ENCODE data around the gene EHBP1.

Gene EHBP1

GRCh38 chr2:62691186-62691585, 14.3 kb upstream of the EHBP1 start:
- TF ChIP-seq, protein P1, sequence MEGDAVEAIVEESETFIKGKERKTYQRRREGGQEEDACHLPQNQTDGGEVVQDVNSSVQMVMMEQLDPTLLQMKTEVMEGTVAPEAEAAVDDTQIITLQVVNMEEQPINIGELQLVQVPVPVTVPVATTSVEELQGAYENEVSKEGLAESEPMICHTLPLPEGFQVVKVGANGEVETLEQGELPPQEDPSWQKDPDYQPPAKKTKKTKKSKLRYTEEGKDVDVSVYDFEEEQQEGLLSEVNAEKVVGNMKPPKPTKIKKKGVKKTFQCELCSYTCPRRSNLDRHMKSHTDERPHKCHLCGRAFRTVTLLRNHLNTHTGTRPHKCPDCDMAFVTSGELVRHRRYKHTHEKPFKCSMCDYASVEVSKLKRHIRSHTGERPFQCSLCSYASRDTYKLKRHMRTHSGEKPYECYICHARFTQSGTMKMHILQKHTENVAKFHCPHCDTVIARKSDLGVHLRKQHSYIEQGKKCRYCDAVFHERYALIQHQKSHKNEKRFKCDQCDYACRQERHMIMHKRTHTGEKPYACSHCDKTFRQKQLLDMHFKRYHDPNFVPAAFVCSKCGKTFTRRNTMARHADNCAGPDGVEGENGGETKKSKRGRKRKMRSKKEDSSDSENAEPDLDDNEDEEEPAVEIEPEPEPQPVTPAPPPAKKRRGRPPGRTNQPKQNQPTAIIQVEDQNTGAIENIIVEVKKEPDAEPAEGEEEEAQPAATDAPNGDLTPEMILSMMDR (IDR thresholded peaks at IDR 0.05; ENCODE audit: insufficient read depth, low read length, missing control alignments) = no peak
- H3K4me3 ChIP-seq (ENCODE audit: low read depth, low read length) = no peak overlapping the region
- DNase-seq (ENCODE audit: low read depth, low spot score) = no peak
- CTCF ChIA-PET = interaction anchor here (1.5 kb wide), 1 partner anchor 11 kb away, joined by 4 read pairs; no protein-coding TSS in a partner anchor
- POLR2A ChIA-PET = interaction anchor here (0.5 kb wide), 1 partner anchor 234 kb away, joined by 3 read pairs; no protein-coding TSS in a partner anchor

GRCh38 chr2:62692225-62692624, 13.3 kb upstream of the EHBP1 start:
- no peak for DNase-seq (ENCODE audit: low read depth, low spot score)
- TF ChIP-seq, protein P1 (IDR thresholded peaks at IDR 0.05; ENCODE audit: insufficient read depth, low read length, missing control alignments) = no peak
- POLR2A ChIA-PET = no interaction called here
- no peak overlapping the region for H3K4me3 ChIP-seq (ENCODE audit: low read depth, low read length)
- CTCF ChIA-PET = interaction anchor here (1.5 kb wide), 1 partner anchor 10 kb away, joined by 4 read pairs; no protein-coding TSS in a partner anchor

GRCh38 chr2:62698653-62699052, 6.9 kb upstream of the EHBP1 start:
- ChIA-PET CTCF (interaction anchor here (0.6 to 1.6 kb wide), 2 partner anchors 23 to 104 kb away, joined by 3 read pairs; no protein-coding TSS in a partner anchor), POLR2A (no interaction called here)

DNA sequence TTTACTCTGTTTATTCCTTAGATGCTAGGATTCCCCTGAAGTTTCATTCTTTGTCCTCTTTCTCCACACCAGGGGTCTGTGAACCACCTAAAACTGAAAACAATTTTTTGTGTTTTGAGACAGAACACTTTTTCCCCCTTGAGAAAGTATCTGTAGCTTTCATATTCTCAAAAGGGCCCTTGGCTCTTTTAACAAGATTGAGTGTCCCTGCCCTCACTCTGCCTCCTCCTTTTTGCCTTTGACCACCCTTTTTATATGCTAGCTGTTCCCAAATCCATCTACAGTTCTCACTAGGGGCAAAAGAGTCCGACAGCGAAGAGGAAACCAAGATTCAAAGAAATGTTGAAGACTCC, 883 bp upstream of the EHBP1 start:
- H3K4me3 ChIP-seq (ENCODE audit: low read depth, low read length) = peak overlapping the region; percentile 61
- TF ChIP-seq, protein P1 (IDR thresholded peaks at IDR 0.05; ENCODE audit: insufficient read depth, low read length, missing control alignments) = no peak
- ChIA-PET CTCF (interaction anchor here (0.6 to 1.7 kb wide), 4 partner anchors 9 to 206 kb away, joined by 3 to 5 read pairs (median 4); no protein-coding TSS in a partner anchor), POLR2A (interaction anchor here (1.0 to 1.4 kb wide), 3 partner anchors 41 to 109 kb away, joined by 3 to 5 read pairs (median 3); no protein-coding TSS in a partner anchor)
- no peak for DNase-seq (ENCODE audit: low read depth, low spot score)

More at GRCh38 chr2:62698653-62699052, 6.9 kb upstream of the EHBP1 start:
- TF ChIP-seq, protein P1 (IDR thresholded peaks at IDR 0.05; ENCODE audit: insufficient read depth, low read length, missing control alignments) = no peak
- H3K4me3 ChIP-seq (ENCODE audit: low read depth, low read length) = no peak overlapping the region
- DNase-seq (ENCODE audit: low read depth, low spot score) = no peak

DNA sequence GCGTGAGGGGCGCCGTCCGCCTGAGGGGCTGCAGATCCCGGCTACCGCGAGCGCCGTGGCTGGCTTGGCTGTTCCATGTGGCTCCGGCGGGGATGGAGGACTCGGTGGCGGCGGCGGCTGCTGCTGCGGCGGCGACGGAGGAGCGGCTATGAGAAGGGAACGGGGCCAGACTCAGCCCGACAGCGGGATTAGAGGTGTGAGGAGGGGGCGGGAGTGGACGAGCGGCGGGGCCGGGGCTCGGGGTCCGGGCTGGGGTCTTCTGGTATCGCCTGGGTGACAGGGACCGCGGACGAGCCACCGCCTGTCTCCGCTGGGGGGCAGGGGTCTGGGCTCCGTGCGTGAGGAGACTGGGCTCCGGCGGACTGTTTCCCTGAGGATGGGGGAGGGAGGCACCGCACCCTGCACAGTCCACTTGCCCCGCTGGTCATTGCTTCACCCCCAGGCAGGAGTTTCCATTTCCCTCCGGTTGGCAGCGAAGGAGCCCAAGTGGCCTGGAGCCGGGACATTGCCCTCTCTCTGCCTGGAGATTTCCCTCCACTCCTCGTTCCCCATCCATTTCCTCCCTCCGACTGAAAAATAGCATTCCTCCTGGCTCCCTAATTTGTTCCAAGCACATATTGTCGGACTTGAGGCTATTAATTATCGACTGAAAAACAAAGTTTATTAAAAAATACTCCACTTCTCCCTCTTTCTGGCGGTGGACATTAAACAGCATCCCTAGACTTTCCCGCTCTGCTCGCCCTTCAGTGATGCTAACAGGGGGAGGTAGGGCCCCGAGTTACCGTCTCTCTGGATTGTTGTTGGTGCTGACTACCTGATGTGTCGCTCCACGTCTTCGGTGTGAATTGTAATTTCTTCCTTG, 577 bp downstream of the EHBP1 start:
- ChIA-PET POLR2A (interaction anchor here (1.0 to 1.4 kb wide), 5 partner anchors 17 to 249 kb away, joined by 3 to 6 read pairs (median 3); no protein-coding TSS in a partner anchor), CTCF (no interaction called here)
- DNase-seq (ENCODE audit: low read depth, low spot score) = no peak
- TF ChIP-seq, protein P1 (IDR thresholded peaks at IDR 0.05; ENCODE audit: insufficient read depth, low read length, missing control alignments) = peak; percentile 38
- peak overlapping the region; percentile 80 for H3K4me3 ChIP-seq (ENCODE audit: low read depth, low read length)

Measured in AG04449 (cell line).